Glomerular endothelial cell (primary cell): ENCODE data around the gene SPOCK2. TPM values are rescaled to one million over a fixed set of nuclear protein-coding genes. Genes with fewer than 3 reads are reported as not detected.

ENCODE experiments used
- DNase-seq: peaks from one replicate; pipeline ENCODE4 v3.0.0-alpha.2; 2011; ENCODE audit warnings: low read depth, low spot score; ENCODE audit errors: extremely low read depth
- total RNA-seq: library from RNA; depleted of rRNA; stranded (reverse); fragments of >200 nt; gene quantifications from 2 replicates; pipeline ENCODE4 v1.2.3, GENCODE V29; 2015

SPOCK2 gene
- total RNA-seq, 1 donor from 2014 or later = 0.41 TPM

DNA sequence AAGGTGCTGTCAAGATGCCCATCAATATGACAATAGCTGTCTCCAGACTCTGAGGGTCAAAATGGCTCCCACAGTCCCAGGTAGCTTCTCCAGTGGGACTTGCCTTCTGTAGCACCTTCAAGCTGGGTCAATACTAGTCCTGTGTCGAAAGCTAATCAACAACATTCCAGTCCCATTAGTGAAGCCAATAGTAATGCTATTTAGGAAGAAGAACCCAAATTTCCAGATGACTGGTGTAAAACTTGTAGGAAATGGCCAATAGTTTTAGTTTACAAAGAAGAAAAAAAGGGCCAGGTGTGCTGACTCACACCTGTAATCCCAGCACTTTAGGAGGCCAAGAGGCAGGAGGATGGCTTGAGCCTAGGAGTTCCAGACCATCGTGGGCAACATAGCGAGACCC, 2.0 kb upstream of the SPOCK2 start:
- no peak for DNase-seq

DNA sequence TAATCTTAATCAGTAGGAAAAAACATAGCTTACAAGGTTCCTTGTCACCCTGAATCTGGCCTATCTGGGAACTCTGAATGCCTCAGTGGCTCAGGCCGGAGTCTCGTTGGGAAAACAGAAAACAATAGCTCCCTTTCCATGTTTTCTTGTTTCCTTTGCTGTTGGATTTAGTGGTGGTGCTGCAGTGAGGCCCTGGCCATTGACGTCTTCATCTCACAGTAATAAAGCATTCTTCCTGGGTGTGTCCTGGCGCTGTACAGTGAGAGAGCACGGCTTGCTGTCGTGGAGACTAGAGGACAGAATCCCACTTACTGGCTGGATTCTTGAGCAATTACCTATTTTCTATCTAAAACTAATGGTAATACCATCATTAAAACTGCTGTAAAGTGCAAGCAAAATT, 1.3 kb upstream of the SPOCK2 start:
- DNase-seq = no peak

DNA sequence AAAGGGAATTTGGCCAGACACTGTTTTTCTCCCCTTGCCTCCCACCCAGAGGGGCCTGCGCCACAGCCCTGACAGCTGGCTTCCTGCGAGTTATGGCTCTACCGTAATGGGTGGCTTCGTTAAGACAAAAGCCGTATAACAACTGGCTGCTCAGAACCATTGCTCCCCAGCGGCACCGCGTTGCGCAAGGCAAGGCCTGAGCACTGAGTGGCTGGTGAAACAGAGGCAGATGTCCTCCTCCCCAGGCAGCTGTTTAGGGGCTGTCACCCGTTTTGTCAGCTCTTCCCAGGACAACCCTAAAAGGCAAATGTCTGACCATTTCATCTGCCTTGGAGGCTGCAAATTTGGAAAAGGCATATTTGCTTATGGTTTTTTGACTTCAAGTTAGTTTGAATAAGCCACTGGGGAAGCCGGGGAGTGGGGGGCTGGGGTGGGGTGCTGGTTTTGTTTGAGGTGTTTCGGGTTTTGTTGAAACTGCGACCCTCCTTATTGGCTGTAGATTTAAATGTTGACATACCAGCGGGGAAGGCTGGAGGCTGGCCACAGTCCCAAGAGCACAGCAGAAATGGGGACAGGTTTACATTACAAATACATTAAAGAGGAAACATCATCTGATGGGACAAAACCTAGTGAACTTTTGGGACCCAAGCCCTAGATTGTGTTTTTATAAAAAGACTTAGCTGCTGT, 681 bp upstream of the SPOCK2 start:
- no peak for DNase-seq

- no peak for DNase-seq
These were observed 871 bp downstream of the SPOCK2 start for GRCh38 chr10:72087392-72087968.

DNA sequence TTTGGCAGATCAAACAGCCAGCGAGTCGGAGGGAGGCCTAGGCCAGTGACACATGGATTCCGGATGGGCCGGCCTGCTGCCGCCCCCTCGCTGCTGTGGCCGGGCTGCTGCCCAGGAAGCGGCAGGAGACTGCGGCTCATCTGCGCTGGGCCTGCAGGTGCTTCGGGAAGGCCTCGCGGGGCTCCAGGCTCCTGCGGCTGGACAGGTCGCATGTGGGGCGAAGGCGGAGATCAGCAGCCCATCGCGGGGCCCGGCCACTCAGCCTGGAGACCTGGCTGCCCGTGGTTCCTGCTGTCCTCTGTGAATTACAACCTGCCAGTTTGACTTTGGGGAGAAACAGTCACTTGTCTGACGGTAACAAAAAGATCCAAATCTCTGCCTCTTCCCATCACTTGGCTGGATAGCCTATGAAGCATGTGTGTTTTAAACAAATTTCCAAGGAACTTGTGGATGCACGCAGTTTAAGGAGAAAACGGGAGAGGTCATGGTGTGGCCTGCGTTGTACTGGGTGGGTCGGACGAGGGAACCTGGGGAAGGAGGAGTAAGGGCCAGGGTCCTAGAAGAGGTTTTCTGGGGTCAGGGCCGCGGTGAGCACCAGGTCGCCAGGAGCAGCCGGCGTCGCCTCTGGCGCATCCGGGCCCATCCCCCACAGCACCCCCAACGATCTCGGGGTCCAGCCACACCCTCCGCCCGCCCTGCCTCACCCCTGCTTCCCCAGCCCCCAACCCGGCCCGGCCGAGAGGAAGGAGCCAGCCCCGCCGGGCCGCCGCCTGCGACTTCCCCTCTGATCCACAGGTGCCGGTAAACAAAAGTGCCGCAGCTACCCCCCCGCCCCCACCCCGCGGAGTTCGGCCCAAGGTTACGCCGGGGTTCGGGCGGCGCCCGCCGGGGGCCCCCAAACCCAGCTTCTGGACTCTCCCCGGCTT, 1.6 kb downstream of the SPOCK2 start:
- DNase-seq = no peak

GRCh38 chr10:72085864-72086465, 2.4 kb downstream of the SPOCK2 start:
- DNase-seq = no peak

- DNase-seq = no peak
These were observed 3.2 kb downstream of the SPOCK2 start for GRCh38 chr10:72085166-72085565.

- no peak for DNase-seq
These were observed 4.4 kb downstream of the SPOCK2 start for GRCh38 chr10:72083790-72084459.

GRCh38 chr10:72082856-72083789, 5.2 kb downstream of the SPOCK2 start:
- DNase-seq = no peak

DNA sequence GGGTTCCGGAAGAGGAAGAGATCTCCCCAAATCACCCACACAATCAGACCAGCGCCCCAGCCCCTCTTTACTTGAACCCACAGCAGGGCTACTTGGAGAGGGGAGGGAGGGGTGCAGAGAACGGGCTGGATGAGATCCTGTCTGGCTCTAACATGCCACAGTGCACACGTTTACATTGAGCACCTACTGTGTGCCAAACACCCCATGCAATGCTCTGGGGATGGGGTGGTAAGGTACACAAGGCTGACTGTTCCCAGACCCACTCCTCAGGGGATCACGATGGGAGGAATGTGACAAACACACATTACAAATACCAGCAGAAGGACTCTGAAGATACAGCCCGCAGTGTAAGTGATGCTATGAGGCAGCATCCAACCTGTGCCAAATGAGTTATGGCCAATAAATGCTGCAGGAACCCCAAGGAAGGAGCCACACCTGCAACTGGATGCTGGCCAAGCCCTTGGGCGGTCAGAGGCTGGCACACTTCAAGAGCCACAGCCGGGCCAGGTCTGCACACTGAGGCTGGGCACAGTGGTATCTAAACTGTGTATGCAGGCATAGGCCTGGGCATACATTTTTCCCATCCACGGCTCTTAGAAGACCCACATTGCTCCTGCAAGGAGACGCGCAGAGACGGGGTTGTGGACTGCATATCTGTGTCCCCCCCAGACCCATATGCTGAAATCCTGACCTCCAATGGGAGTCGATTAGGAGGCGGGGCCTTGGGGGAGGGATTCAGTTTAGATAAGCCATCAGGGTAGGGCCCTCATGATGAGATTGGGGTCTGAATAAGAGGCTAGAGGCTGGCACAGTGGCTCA, 6.4 kb downstream of the SPOCK2 start:
- no peak for DNase-seq

GRCh38 chr10:72081210-72081609, 7.1 kb downstream of the SPOCK2 start:
- no peak for DNase-seq

GRCh38 chr10:72080042-72080975, 8.0 kb downstream of the SPOCK2 start:
- DNase-seq = no peak

- DNase-seq = no peak
These were observed 9.0 kb downstream of the SPOCK2 start for GRCh38 chr10:72079356-72079755.

DNA sequence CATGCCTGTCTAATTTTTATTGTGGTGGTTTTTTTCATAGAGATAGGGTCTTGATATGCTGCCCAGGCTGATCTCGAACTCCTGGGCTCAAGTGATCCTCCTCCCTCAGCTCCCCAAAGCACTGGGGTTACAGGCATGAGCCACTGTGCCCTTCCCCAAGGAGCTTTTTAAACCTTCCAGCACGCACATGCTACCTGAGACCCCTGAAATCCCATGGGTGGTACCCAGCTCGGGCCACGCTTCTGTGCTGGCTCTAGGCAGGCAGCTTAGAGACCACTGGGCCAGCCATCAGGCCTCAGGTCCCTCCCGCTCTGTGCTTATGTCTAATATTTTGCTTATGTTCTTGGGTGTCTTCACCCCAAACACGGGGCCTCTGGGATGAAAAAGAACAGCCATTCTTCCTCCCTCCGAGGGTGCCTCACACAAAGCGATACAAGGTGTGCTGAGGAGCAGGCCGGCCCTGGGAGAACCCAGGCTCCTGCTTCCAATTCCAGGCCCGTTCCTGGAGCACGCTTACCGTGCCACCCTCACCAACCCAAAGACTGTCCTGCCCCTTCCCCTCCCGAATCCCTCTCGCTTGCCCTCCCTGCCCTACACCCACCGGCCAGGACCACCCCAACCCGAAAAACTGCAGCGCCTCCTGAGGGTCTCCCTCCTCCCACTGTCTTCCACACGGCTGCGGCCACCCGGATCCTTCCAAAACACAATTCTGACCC, 10.9 kb downstream of the SPOCK2 start:
- no peak for DNase-seq

GRCh38 chr10:72076756-72077155, 11.6 kb downstream of the SPOCK2 start:
- no peak for DNase-seq

- no peak for DNase-seq
These were observed 12.8 kb downstream of the SPOCK2 start for GRCh38 chr10:72075376-72076115.
